DND-41 (cell line): Measurements from ENCODE around the gene GJD2.

Experiments
- ATAC-seq: fragments of 200-7000 bp; cut with Tn5 transposase; 3 replicates; pipeline ENCODE4 v1.9.1; 2021; ENCODE audit warnings: low read depth; ENCODE audit not compliant: insufficient read depth
- DNase-seq: peaks from one replicate; pipeline ENCODE4 v3.0.0-alpha.2; 2020
- H2AFZ ChIP-seq: 2 replicates; pipeline ENCODE4 v1.6.0; 2012; ENCODE audit warnings: low read depth, low read length
- H3K27ac ChIP-seq: 2 replicates; pipeline ENCODE4 v1.5.1; 2012; ENCODE audit warnings: low read length, inconsistent platforms
- H3K27me3 ChIP-seq: fragments of 200-600 bp; sonication (generic); 2 replicates; pipeline ENCODE4 v1.6.0; 2012; ENCODE audit warnings: low read length, mild to moderate bottlenecking, inconsistent platforms; ENCODE audit not compliant: insufficient read depth, poor library complexity
- H3K36me3 ChIP-seq: 2 replicates; pipeline ENCODE4 v1.5.1; 2012; ENCODE audit warnings: low read length, inconsistent platforms; ENCODE audit not compliant: insufficient read depth
- H3K4me1 ChIP-seq: 2 replicates; pipeline ENCODE4 v1.5.1; 2012; ENCODE audit warnings: mild to moderate bottlenecking, low read length; ENCODE audit not compliant: insufficient read depth
- H3K4me2 ChIP-seq: 2 replicates; pipeline ENCODE4 v1.6.0; 2012; ENCODE audit warnings: mild to moderate bottlenecking, moderate library complexity, low read length, inconsistent platforms; ENCODE audit not compliant: insufficient read depth
- H3K4me3 ChIP-seq, 2 experiments: fragments of 200-600 bp in 1 of 2; shearing (Covaris generic) in 1 of 2; 2 replicates each; pipeline ENCODE4 v1.5.1; 2012 to 2016; ENCODE audit warnings: inconsistent platforms in 2 of 2, low read length in 2 of 2, mild to moderate bottlenecking in 2 of 2, low read depth in 1 of 2, moderate library complexity in 1 of 2
- H3K79me2 ChIP-seq: 2 replicates; pipeline ENCODE4 v1.6.0; 2012; ENCODE audit warnings: low read length, inconsistent platforms; ENCODE audit not compliant: insufficient read depth
- H3K9ac ChIP-seq: 2 replicates; pipeline ENCODE4 v1.6.0; 2012; ENCODE audit warnings: low read depth, mild to moderate bottlenecking, inconsistent platforms, low read length, moderate library complexity
- H3K9me3 ChIP-seq: 2 replicates; pipeline ENCODE4 v1.5.1; 2012; ENCODE audit warnings: low read length, moderate library complexity, mild to moderate bottlenecking, inconsistent platforms; ENCODE audit not compliant: insufficient read depth, severe bottlenecking
- H4K20me1 ChIP-seq: 2 replicates; pipeline ENCODE4 v1.6.0; 2012; ENCODE audit warnings: low read length; ENCODE audit not compliant: insufficient read depth
- EZH2 ChIP-seq: IDR thresholded peaks from 3 replicates; pipeline ENCODE4 v1.6.1; 2012; ENCODE audit warnings: borderline replicate concordance, low read depth, mild to moderate bottlenecking, moderate library complexity, low read length, inconsistent platforms; ENCODE audit not compliant: severe bottlenecking
- TF ChIP-seq, protein P1 (sequence below): IDR thresholded peaks from 2 replicates; pipeline ENCODE4 v1.5.1; 2012; ENCODE audit warnings: borderline replicate concordance, low read length, moderate library complexity, mild to moderate bottlenecking; ENCODE audit not compliant: poor library complexity, severe bottlenecking; ENCODE audit errors: extremely low read depth

GJD2 gene

DNA sequence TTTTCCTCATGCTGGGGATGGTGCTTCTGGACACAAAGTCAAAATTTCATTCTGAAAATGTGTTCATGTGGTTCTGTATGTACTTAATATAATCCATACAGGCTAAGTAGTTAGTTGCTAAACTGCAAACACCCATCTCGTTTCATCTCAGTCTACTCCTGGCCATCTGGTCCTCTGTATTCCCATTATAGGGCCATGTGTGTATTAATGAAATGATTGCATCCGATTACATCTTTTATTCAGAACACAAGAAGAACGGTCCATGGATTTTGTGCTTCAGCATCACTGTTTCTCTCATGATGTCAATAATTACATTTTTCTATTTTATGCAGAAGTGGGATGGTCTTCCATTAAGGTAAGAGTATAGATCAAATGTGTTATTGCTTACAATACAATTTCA lies 6.1 kb upstream of the GJD2 start:
- ATAC-seq, result no peak
- H3K4me2 ChIP-seq, result no peak overlapping the region
- no peaks in the 10 kb centered on the region for H4K20me1 ChIP-seq
- TF ChIP-seq, protein P1, sequence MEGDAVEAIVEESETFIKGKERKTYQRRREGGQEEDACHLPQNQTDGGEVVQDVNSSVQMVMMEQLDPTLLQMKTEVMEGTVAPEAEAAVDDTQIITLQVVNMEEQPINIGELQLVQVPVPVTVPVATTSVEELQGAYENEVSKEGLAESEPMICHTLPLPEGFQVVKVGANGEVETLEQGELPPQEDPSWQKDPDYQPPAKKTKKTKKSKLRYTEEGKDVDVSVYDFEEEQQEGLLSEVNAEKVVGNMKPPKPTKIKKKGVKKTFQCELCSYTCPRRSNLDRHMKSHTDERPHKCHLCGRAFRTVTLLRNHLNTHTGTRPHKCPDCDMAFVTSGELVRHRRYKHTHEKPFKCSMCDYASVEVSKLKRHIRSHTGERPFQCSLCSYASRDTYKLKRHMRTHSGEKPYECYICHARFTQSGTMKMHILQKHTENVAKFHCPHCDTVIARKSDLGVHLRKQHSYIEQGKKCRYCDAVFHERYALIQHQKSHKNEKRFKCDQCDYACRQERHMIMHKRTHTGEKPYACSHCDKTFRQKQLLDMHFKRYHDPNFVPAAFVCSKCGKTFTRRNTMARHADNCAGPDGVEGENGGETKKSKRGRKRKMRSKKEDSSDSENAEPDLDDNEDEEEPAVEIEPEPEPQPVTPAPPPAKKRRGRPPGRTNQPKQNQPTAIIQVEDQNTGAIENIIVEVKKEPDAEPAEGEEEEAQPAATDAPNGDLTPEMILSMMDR, result no peak
- TF ChIP-seq EZH2, result no peak
- no peak overlapping the region for H2AFZ ChIP-seq
- H3K4me3 ChIP-seq, result no peak overlapping the region
- H3K4me1 ChIP-seq, result no peaks in the 10 kb centered on the region
- no peak overlapping the region for H3K27ac ChIP-seq
- no peak overlapping the region for H3K9ac ChIP-seq
- no peaks in the 10 kb centered on the region for H3K9me3 ChIP-seq
- H3K36me3 ChIP-seq, result no peaks in the 10 kb centered on the region
- H3K27me3 ChIP-seq, result no peaks in the 10 kb centered on the region
- no peaks in the 10 kb centered on the region for H3K79me2 ChIP-seq
- DNase-seq, result no peak

DNA sequence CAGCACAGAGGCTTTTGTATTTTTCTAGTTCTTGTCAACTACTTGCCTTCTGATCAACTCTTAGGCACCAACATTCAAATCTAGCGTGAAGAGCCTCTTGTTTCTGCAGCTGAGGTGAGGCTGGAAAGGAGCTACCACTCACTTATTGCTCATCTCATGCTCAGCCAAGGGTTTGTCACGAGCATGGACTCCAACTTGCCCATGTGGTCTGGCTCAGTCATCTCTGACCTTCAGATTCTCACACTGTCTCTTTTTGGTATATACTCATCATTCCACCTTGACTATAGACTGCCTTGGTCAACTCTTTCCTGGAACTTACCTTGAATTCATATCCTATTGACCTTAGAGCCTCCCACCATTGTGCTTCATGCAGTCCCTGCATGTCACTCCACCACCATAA lies 5.2 kb upstream of the GJD2 start:
- Histone ChIP-seq H3K4me2 (no peak overlapping the region), H3K9me3 (no peaks in the 10 kb centered on the region), H3K27ac (no peak overlapping the region), H3K27me3 (no peaks in the 10 kb centered on the region), H3K4me1 (no peaks in the 10 kb centered on the region), H3K79me2 (no peaks in the 10 kb centered on the region), H2AFZ (no peak overlapping the region), H3K36me3 (no peaks in the 10 kb centered on the region), H4K20me1 (no peaks in the 10 kb centered on the region), H3K9ac (no peak overlapping the region), H3K4me3 (no peak overlapping the region)
- ATAC-seq (no peak), DNase-seq (no peak)
- TF ChIP-seq EZH2, result no peak
- TF ChIP-seq, protein P1, result no peak

- H3K9ac ChIP-seq, result no peak overlapping the region
- no peaks in the 10 kb centered on the region for H3K79me2 ChIP-seq
- no peaks in the 10 kb centered on the region for H4K20me1 ChIP-seq
- no peak overlapping the region for H3K4me3 ChIP-seq
- no peaks in the 10 kb centered on the region for H3K36me3 ChIP-seq
- H3K27ac ChIP-seq, result no peak overlapping the region
- no peak for DNase-seq
- H3K9me3 ChIP-seq, result no peaks in the 10 kb centered on the region
- no peak overlapping the region for H3K4me2 ChIP-seq
- no peak for ATAC-seq
- no peak overlapping the region for H2AFZ ChIP-seq
- TF ChIP-seq EZH2, result no peak
- TF ChIP-seq, protein P1, result no peak
- no peaks in the 10 kb centered on the region for H3K4me1 ChIP-seq
- H3K27me3 ChIP-seq, result no peaks in the 10 kb centered on the region
Measured at GRCh38 chr15:34759347-34759746, 4.5 kb upstream of the GJD2 start.

GRCh38 chr15:34757262-34757661 lies 2.5 kb upstream of the GJD2 start:
- TF ChIP-seq EZH2, result no peak
- TF ChIP-seq, protein P1, result no peak
- ATAC-seq, result no peak
- H3K27ac ChIP-seq, result no peak overlapping the region
- no peak overlapping the region for H3K4me3 ChIP-seq
- H4K20me1 ChIP-seq, result no peaks in the 10 kb centered on the region
- no peak overlapping the region for H3K9ac ChIP-seq
- H3K27me3 ChIP-seq, result no peaks in the 10 kb centered on the region
- H3K4me2 ChIP-seq, result no peak overlapping the region
- DNase-seq, result no peak
- H3K36me3 ChIP-seq, result no peaks in the 10 kb centered on the region
- no peaks in the 10 kb centered on the region for H3K79me2 ChIP-seq
- no peaks in the 10 kb centered on the region for H3K9me3 ChIP-seq
- H3K4me1 ChIP-seq, result no peaks in the 10 kb centered on the region
- no peak overlapping the region for H2AFZ ChIP-seq
